Stomach (tissue), 9 donors: ENCODE data around the gene XYLT1. TPM values are rescaled to one million over a fixed set of nuclear protein-coding genes. Genes with fewer than 3 reads are reported as not detected.

Experiments
- DNase-seq, 2 donors: peaks; one replicate each; pipeline versions ENCODE4 v3.0.0 to v3.0.0-alpha.2; 2013 to 2019
- H3K27ac ChIP-seq, 5 donors: fragments of 200-600 bp in 4 of 5; sonication (generic) in 4 of 5; one replicate each; pipeline ENCODE4 v1.5.1; 2013 to 2019; ENCODE audit warnings: mild to moderate bottlenecking in 1 of 5, moderate library complexity in 1 of 5
- H3K27me3 ChIP-seq, 3 donors: fragments of 200-600 bp; sonication (generic); one replicate each; pipeline ENCODE4 v1.5.1; 2017 to 2019; ENCODE audit warnings: mixed run types in 1 of 3
- H3K36me3 ChIP-seq, 4 donors: fragments of 200-600 bp; sonication (generic); 1 replicate in 3 of 4; 2 replicates in 1 of 4; pipeline ENCODE4 v1.5.1; 2016 to 2019
- H3K4me1 ChIP-seq, 4 donors: fragments of 200-600 bp; sonication (generic); one replicate each; pipeline ENCODE4 v1.5.1; 2016 to 2019
- H3K4me3 ChIP-seq, 4 donors: fragments of 200-600 bp; sonication (generic) in 3 of 4; one replicate each; pipeline ENCODE4 v1.5.1; 2016 to 2019; ENCODE audit warnings: mild to moderate bottlenecking in 1 of 4
- H3K9me3 ChIP-seq, 4 donors: fragments of 200-600 bp; sonication (generic); one replicate each; pipeline ENCODE4 v1.5.1; 2016 to 2019
- EP300 ChIP-seq: sonication (generic); formaldehyde crosslinking; IDR thresholded peaks from one replicate; pipeline ENCODE4 v1.6.1; 2017; ENCODE audit warnings: antibody characterized with exemption
- POLR2A ChIP-seq, 4 donors: fragments of 450-650 bp; IDR thresholded peaks; one replicate each; pipeline ENCODE4 v1.6.1; 2016; ENCODE audit warnings: antibody characterized with exemption in 4 of 4, control low read depth in 2 of 4, mild to moderate bottlenecking in 1 of 4, moderate library complexity in 1 of 4
- POLR2AphosphoS5 ChIP-seq, 3 donors: sonication (generic); formaldehyde crosslinking; IDR thresholded peaks; one replicate each; pipeline ENCODE4 v1.6.1; 2016; ENCODE audit warnings: antibody characterized with exemption in 3 of 3
- WGBS, 5 donors: extraction: QIAGEN DNeasy Blood & Tissue Kit in 3 of 5; methylation state at CpG; one replicate each; pipeline versions ENCODE4 v1.1.5 to v1.1.7; 2013 to 2018; 5-methylcytosine and 5-hydroxymethylcytosine counted together
- intact Hi-C: fragments of 100-400 bp; cut with DNase I; formaldehyde crosslinking; loops from one replicate; pipeline ENCODE4 v1.15.1; 2023; ENCODE audit warnings: low total_unique reads
- polyA plus RNA-seq, 3 donors: library from polyadenylated mRNA; stranded (reverse); fragments of 200-250 nt; gene quantifications; one replicate each; pipeline ENCODE4 v1.2.3, GENCODE V29; 2013
- total RNA-seq, 5 donors: library from RNA; depleted of rRNA; stranded (reverse); fragments of >200 nt; gene quantifications; one replicate each; pipeline versions ENCODE4 v1.1.0 to v1.2.3, GENCODE V29; 2014 to 2016
- TF ChIP-seq, protein P1 (sequence below), 7 experiments: fragments of 450-650 bp in 4 of 7; fragments of 200-600 bp in 3 of 7; sonication (generic) in 3 of 7; IDR thresholded peaks; one replicate each; pipeline ENCODE4 v1.5.1; 2016 to 2019; ENCODE audit warnings: antibody characterized with exemption in 7 of 7, control low read depth in 2 of 7, mild to moderate bottlenecking in 1 of 7
- donor health status: healthy with polysubstance abuse.
- donor health status: Bipolar disorder and iron deficiency.
- donor health status: healthy.

Gene XYLT1
- total and polyA plus RNA-seq, 8 donors, result 0.87 to 59.5 (median 9.5) TPM

DNA sequence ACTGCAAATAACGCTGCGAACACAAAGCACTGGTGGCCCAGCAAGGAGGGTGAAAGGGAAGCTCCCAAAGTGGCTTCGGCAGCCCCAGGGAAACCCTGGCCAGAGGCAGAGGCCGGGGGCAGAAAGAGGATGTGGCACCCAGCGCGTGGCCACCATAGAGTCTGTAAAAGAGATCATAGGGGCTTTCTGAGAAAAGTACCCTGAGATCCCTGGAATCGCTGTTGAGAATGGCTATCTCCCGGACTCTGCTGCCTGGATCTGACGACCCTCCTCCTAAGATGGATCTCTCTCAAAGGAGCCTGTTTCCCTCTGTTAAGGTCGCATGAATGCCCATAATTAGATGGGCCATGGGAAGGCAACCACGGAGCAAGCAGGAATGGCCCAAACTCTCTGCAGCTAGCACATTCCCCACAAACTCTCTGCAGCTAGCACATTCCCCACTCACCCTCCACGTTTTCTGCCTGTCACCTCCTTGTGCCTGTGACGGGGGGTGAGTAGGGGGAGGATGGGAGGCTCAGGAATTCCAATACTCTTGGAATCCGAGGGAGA lies 364.4 kb downstream of the XYLT1 start:
- 58 to 83% (median 75%) methylated on average over 14 of the region's 14 CpGs for WGBS, 5 donors
- DNase-seq, result no peak
- TF ChIP-seq EP300 (no peak), POLR2AphosphoS5 (IDR thresholded peaks at IDR 0.05) (no peak), POLR2A (IDR thresholded peaks at IDR 0.05) (no peak)
- TF ChIP-seq, protein P1, sequence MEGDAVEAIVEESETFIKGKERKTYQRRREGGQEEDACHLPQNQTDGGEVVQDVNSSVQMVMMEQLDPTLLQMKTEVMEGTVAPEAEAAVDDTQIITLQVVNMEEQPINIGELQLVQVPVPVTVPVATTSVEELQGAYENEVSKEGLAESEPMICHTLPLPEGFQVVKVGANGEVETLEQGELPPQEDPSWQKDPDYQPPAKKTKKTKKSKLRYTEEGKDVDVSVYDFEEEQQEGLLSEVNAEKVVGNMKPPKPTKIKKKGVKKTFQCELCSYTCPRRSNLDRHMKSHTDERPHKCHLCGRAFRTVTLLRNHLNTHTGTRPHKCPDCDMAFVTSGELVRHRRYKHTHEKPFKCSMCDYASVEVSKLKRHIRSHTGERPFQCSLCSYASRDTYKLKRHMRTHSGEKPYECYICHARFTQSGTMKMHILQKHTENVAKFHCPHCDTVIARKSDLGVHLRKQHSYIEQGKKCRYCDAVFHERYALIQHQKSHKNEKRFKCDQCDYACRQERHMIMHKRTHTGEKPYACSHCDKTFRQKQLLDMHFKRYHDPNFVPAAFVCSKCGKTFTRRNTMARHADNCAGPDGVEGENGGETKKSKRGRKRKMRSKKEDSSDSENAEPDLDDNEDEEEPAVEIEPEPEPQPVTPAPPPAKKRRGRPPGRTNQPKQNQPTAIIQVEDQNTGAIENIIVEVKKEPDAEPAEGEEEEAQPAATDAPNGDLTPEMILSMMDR (IDR thresholded peaks at IDR 0.05), result no peak
- no peak overlapping the region for H3K4me3 ChIP-seq
- peaks cover 0 to 34% (median 25%) of the 10 kb centered on the region in 4 donors for H3K36me3 ChIP-seq
- H3K9me3 ChIP-seq, result no peaks in the 10 kb centered on the region
- intact Hi-C loops, result no loop called here
- H3K27me3 ChIP-seq, result no peaks in the 10 kb centered on the region
- no peak overlapping the region for H3K27ac ChIP-seq
- H3K4me1 ChIP-seq, result no peaks in the 10 kb centered on the region

DNA sequence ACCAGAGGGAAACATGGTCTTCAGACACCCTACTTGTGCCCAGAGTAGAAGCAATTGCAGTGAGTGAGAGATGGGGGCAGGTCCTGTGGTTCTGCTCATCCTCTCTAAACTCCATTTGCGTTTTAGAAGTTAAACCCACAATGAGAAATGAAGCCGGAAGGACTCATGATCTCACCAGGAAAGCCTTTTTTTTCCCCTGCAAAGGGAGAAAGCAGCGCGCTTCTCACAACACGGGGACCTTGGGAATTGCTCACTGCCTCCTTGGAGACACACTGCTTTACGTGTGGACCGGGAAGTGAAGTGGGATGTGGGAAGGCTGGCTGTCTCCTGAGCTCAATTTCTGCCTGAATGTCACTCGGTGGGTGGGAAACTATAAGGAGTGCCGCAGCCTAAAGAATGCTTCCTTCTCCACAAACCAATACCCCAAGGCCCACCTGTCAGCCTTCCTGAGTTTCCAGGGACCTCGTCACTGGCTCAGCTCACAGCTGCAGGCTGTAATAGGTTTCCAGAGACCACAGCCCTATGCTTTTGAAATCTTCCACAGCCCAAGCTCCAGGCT lies 365.4 kb downstream of the XYLT1 start:
- Histone ChIP-seq H3K27me3 (no peaks in the 10 kb centered on the region), H3K4me3 (no peak overlapping the region), H3K9me3 (no peaks in the 10 kb centered on the region), H3K27ac (no peak overlapping the region), H3K36me3 (peaks cover 0 to 26% (median 23%) of the 10 kb centered on the region in 4 donors), H3K4me1 (no peaks in the 10 kb centered on the region)
- intact Hi-C loops, result no loop called here
- WGBS, 5 donors, result 60 to 79% (median 68%) methylated on average over 10 of the region's 10 CpGs
- TF ChIP-seq POLR2AphosphoS5 (IDR thresholded peaks at IDR 0.05) (no peak), EP300 (no peak), POLR2A (IDR thresholded peaks at IDR 0.05) (no peak)
- TF ChIP-seq, protein P1 (IDR thresholded peaks at IDR 0.05), result no peak
- peak in 1 of 2 donors; percentile 11 for DNase-seq

DNA sequence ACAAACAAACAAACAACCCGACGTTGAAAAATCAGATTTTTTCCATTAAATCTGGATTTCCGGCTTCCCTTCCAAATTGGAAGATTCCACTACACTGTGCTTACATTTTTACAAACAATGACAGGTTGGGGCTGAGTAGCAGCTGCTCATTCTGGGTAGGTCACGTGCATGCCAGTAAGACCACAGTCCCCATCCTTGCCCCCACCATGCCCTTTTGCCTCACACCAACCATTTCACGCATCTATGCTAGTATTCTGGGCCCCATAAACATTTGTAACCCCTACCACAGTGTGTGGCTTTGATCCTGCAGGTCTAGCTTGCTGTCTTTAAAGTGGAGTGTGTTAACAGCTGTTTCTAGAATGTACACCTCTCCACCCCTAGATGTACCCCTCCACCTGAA lies 366.1 kb downstream of the XYLT1 start:
- Histone ChIP-seq H3K4me1 (no peaks in the 10 kb centered on the region), H3K36me3 (peaks cover 0 to 22% (median 16%) of the 10 kb centered on the region in 4 donors), H3K9me3 (no peaks in the 10 kb centered on the region), H3K27me3 (no peaks in the 10 kb centered on the region), H3K4me3 (no peak overlapping the region), H3K27ac (no peak overlapping the region)
- 70 to 80% (median 73%) methylated on average over 5 of the region's 5 CpGs for WGBS, 5 donors
- no peak for DNase-seq
- TF ChIP-seq, protein P1 (IDR thresholded peaks at IDR 0.05), result no peak
- no peak for TF ChIP-seq POLR2A (IDR thresholded peaks at IDR 0.05)
- no peak for TF ChIP-seq POLR2AphosphoS5 (IDR thresholded peaks at IDR 0.05)
- no peak for TF ChIP-seq EP300
- intact Hi-C loops, result no loop called here

DNA sequence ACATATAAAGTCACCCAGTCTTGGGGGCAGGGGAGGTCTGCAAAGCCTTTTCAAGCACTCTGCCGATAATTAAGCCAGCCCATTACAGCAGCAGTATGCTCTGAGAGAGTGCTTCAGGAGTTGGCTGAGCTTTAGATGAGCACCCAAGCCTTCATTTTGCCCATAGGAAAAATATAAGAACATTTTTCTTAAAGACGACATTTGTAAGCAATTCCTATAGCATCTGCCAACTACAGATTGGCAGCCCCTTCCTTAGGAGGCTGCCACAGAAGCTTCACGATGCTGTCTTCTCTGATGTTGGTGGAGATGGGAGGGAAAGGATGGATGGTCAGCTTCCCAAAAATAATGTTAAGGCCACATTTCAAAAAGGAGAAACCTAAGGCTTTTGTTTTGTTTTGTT lies 367.5 kb downstream of the XYLT1 start:
- DNase-seq, result no peak
- 86 to 96% (median 95%) methylated on average over 3 of the region's 3 CpGs for WGBS, 5 donors
- no peak overlapping the region for H3K27ac ChIP-seq
- no peaks in the 10 kb centered on the region for H3K9me3 ChIP-seq
- TF ChIP-seq POLR2AphosphoS5 (IDR thresholded peaks at IDR 0.05), result no peak
- no peak for TF ChIP-seq POLR2A (IDR thresholded peaks at IDR 0.05)
- no peak for TF ChIP-seq EP300
- TF ChIP-seq, protein P1 (IDR thresholded peaks at IDR 0.05), result no peak
- no peak overlapping the region for H3K4me3 ChIP-seq
- no peaks in the 10 kb centered on the region for H3K27me3 ChIP-seq
- H3K36me3 ChIP-seq, result peaks cover 0 to 9% (median 3%) of the 10 kb centered on the region in 4 donors
- intact Hi-C loops, result no loop called here
- no peaks in the 10 kb centered on the region for H3K4me1 ChIP-seq
